HG02840 (cell line): ENCODE results near the gene GRIK4.

Experiments
- ATAC-seq: cut with Tn5 transposase; IDR thresholded peaks from one replicate; pipeline ENCODE4 v1.9.1; 2021; ENCODE audit warnings: mild to moderate bottlenecking, moderate library complexity, moderate number of reproducible peaks; ENCODE audit not compliant: unreplicated experiment, low FRiP score

Gene GRIK4

GRCh38 chr11:120857508-120857907, 346.0 kb downstream of the GRIK4 start:
- no peak for ATAC-seq

- ATAC-seq: no peak
Measured at GRCh38 chr11:120858740-120859139, 347.2 kb downstream of the GRIK4 start.

GRCh38 chr11:120859552-120860295, 348.2 kb downstream of the GRIK4 start:
- ATAC-seq: no peak

- no peak for ATAC-seq
Measured at GRCh38 chr11:120863359-120863758, 351.8 kb downstream of the GRIK4 start.

GRCh38 chr11:120867024-120867423, 355.5 kb downstream of the GRIK4 start:
- ATAC-seq: no peak

- no peak for ATAC-seq
Measured at GRCh38 chr11:120867531-120867930, 356.0 kb downstream of the GRIK4 start.

GRCh38 chr11:120867988-120868387, 356.4 kb downstream of the GRIK4 start:
- no peak for ATAC-seq

GRCh38 chr11:120869097-120869496, 357.5 kb downstream of the GRIK4 start:
- ATAC-seq: no peak

- ATAC-seq: no peak
Measured at GRCh38 chr11:120869516-120870011, 358.0 kb downstream of the GRIK4 start.

GRCh38 chr11:120871194-120871593, 359.6 kb downstream of the GRIK4 start:
- ATAC-seq: no peak

- ATAC-seq: no peak
Measured at GRCh38 chr11:120871924-120872323, 360.4 kb downstream of the GRIK4 start.

- no peak for ATAC-seq
Measured at GRCh38 chr11:120873966-120874735, 362.6 kb downstream of the GRIK4 start.

GRCh38 chr11:120875986-120876385, 364.4 kb downstream of the GRIK4 start:
- no peak for ATAC-seq

GRCh38 chr11:120877746-120878365, 366.3 kb downstream of the GRIK4 start:
- ATAC-seq: no peak

- ATAC-seq: no peak
Measured at GRCh38 chr11:120878781-120879180, 367.2 kb downstream of the GRIK4 start.

- no peak for ATAC-seq
Measured at GRCh38 chr11:120880498-120881175, 369.1 kb downstream of the GRIK4 start.

- ATAC-seq: no peak
Measured at GRCh38 chr11:120881596-120881995, 370.0 kb downstream of the GRIK4 start.

GRCh38 chr11:120882175-120882574, 370.6 kb downstream of the GRIK4 start:
- no peak for ATAC-seq

- ATAC-seq: no peak
Measured at GRCh38 chr11:120883404-120884080, 372.0 kb downstream of the GRIK4 start.
